K562 (cell line): Measurements from ENCODE around the gene ZNF474. TPM values are rescaled to one million over a fixed set of nuclear protein-coding genes. Genes with fewer than 3 reads are reported as not detected.
A peak's percentile ranks its signal among the peaks of the same experiment; 100 is the strongest.

Experiments
- ATAC-seq: fragments of 200-7000 bp; cut with Tn5 transposase; 3 replicates; pipeline ENCODE4 v1.9.1; 2020; ENCODE audit warnings: moderate library complexity
- BruUV-seq: library from RNA; stranded (reverse); fragments of 400-500 nt; replicated peaks from 2 replicates; lab custom pipeline; 2021; lab: Mats Ljungman, UMichigan
- CTCF ChIA-PET: fragments of 300-600 bp; formaldehyde crosslinking; extraction: SDS; loops from one replicate; lab custom pipeline; 2021; ENCODE audit warnings: low intra/inter-chr PET ratio; lab: Yijun Ruan, JAX
- POLR2A ChIA-PET: fragments of 300-600, 350-650 bp; sonication (Branson Sonifier 250); formaldehyde crosslinking; extraction: SDS; loops from one replicate; lab custom pipeline; 2021; ENCODE audit warnings: antibody characterized with exemption, inconsistent platforms; lab: Yijun Ruan, JAX
- DNase-seq, 4 experiments: peaks; one replicate each; pipeline versions ENCODE4 v3.0.0 to v3.0.0-alpha.2; 2011 to 2018; ENCODE audit warnings: low spot score in 3 of 4, mixed read lengths in 3 of 4; ENCODE audit errors: extremely low read depth in 1 of 4
- FAIRE-seq: peaks from 2 replicates; lab custom pipeline; 2011; peaks lifted over from hg19 to GRCh38; lab: Jason Lieb, UNC
- H2AFZ ChIP-seq: 2 replicates; pipeline ENCODE4 v1.6.0; 2011; ENCODE audit warnings: low read depth, low read length, control low read depth, inconsistent platforms
- H3K27ac ChIP-seq: fragments of 200-600 bp; 3 replicates; pipeline ENCODE4 v1.8.0; 2011; ENCODE audit warnings: low read depth, mild to moderate bottlenecking, control low read depth, inconsistent platforms, low read length, moderate library complexity, mixed read lengths; ENCODE audit errors: extremely low read depth
- H3K27me3 ChIP-seq, 2 experiments: fragments of 300-600 bp in 1 of 2; 2 replicates in 1 of 2; 3 replicates in 1 of 2; pipeline versions ENCODE4 v1.6.0 to v1.8.0; 2011; ENCODE audit warnings: inconsistent platforms in 2 of 2, low read length in 2 of 2, mild to moderate bottlenecking in 1 of 2, mixed read lengths in 1 of 2, moderate library complexity in 1 of 2; ENCODE audit not compliant: control insufficient read depth in 2 of 2, insufficient read depth in 2 of 2
- H3K36me3 ChIP-seq: fragments of 300-600 bp; 3 replicates; pipeline ENCODE4 v1.8.0; 2011; ENCODE audit warnings: mild to moderate bottlenecking, low read length, inconsistent platforms; ENCODE audit not compliant: control insufficient read depth, insufficient read depth
- H3K4me1 ChIP-seq, 2 experiments: fragments of 200-600 bp in 1 of 2; replicated peaks in 1 of 2; 2 replicates in 1 of 2; 3 replicates in 1 of 2; pipeline versions ENCODE4 v1.5.1 to v1.8.0; 2011; ENCODE audit warnings: inconsistent platforms in 2 of 2, low read length in 2 of 2, mild to moderate bottlenecking in 1 of 2, mixed read lengths in 1 of 2, moderate library complexity in 1 of 2; ENCODE audit not compliant: control insufficient read depth in 2 of 2, insufficient read depth in 2 of 2
- H3K4me2 ChIP-seq: 2 replicates; pipeline ENCODE4 v1.6.1; 2011; ENCODE audit warnings: low read length, control low read depth, inconsistent platforms, mixed read lengths; ENCODE audit not compliant: insufficient read depth
- H3K4me3 ChIP-seq: fragments of 200-600 bp; sonication (generic), shearing (Covaris generic); 2 replicates; pipeline ENCODE4 v1.5.1; 2016; ENCODE audit warnings: control low read depth, inconsistent platforms
- H3K79me2 ChIP-seq: fragments of 200-600 bp; 3 replicates; pipeline ENCODE4 v1.8.0; 2011; ENCODE audit warnings: low read length, inconsistent platforms; ENCODE audit not compliant: control insufficient read depth, insufficient read depth
- H3K9ac ChIP-seq, 2 experiments: 2 replicates each; pipeline versions ENCODE4 v1.6.0 to v1.6.1; 2011; ENCODE audit warnings: low read depth in 2 of 2, low read length in 2 of 2, control low read depth in 1 of 2, inconsistent platforms in 1 of 2, mild to moderate bottlenecking in 1 of 2, mixed read lengths in 1 of 2; ENCODE audit not compliant: insufficient read depth in 1 of 2
- H3K9me1 ChIP-seq: one replicate; pipeline ENCODE4 v1.6.0; 2011; ENCODE audit warnings: inconsistent platforms, mild to moderate bottlenecking, low read length, moderate library complexity; ENCODE audit not compliant: control insufficient read depth, insufficient read depth
- H3K9me3 ChIP-seq: replicated peaks from 2 replicates; pipeline ENCODE4 v1.5.1; 2011; ENCODE audit warnings: low read depth, low read length, inconsistent platforms; ENCODE audit not compliant: control insufficient read depth, insufficient read depth
- H4K20me1 ChIP-seq: replicated peaks from 2 replicates; pipeline ENCODE4 v1.6.1; 2011; ENCODE audit warnings: low read length, inconsistent platforms, mixed read lengths; ENCODE audit not compliant: control insufficient read depth, insufficient read depth
- CTBP1 ChIP-seq: fragments of 450-650 bp; IDR thresholded peaks from 2 replicates; pipeline ENCODE4 v1.6.1; 2016; ENCODE audit warnings: borderline replicate concordance
- DMBX1 ChIP-seq: fragments of 250-450 bp; sonication (Bioruptor Pico); IDR thresholded peaks from 2 replicates; pipeline ENCODE4 v1.8.0; 2022; ENCODE audit warnings: inconsistent platforms, mild to moderate bottlenecking, moderate library complexity, borderline replicate concordance
- MAFG ChIP-seq: fragments of 450-650 bp; conservative IDR thresholded peaks from 2 replicates; pipeline ENCODE4 v1.6.1; 2016; ENCODE audit warnings: missing genetic modification characterization, missing compliant biosample characterization
- NR2C1 ChIP-seq, 2 experiments: fragments of 450-650 bp; IDR thresholded peaks; 2 replicates each; pipeline ENCODE4 v1.6.1; 2017; ENCODE audit warnings: mild to moderate bottlenecking in 2 of 2, antibody characterized with exemption in 1 of 2, inconsistent platforms in 1 of 2, missing compliant biosample characterization in 1 of 2, missing genetic modification characterization in 1 of 2
- PHTF2 ChIP-seq: fragments of 250-450 bp; sonication (Bioruptor Pico); IDR thresholded peaks from 2 replicates; pipeline ENCODE4 v1.5.0; 2021; ENCODE audit warnings: mild to moderate bottlenecking
- REST ChIP-seq, 2 experiments: fragments of 450-650 bp; formaldehyde crosslinking in 1 of 2; IDR thresholded peaks; 2 replicates each; pipeline versions ENCODE4 v1.4.0 to v1.6.1; 2014 to 2020; ENCODE audit warnings: mild to moderate bottlenecking in 2 of 2, borderline replicate concordance in 1 of 2, low read depth in 1 of 2
- RUNX1 ChIP-seq: sonication (generic); IDR thresholded peaks from 2 replicates; pipeline ENCODE4 v1.6.1; 2016; ENCODE audit warnings: antibody characterized with exemption, low read depth
- SMAD4 ChIP-seq: fragments of 250-450 bp; sonication (Bioruptor Pico); conservative IDR thresholded peaks from 2 replicates; pipeline ENCODE4 v1.8.0; 2021; ENCODE audit warnings: inconsistent platforms, mild to moderate bottlenecking, moderate library complexity
- ZNF143 ChIP-seq: sonication (generic); formaldehyde crosslinking; IDR thresholded peaks from 2 replicates; pipeline ENCODE4 v1.9.0; 2022; ENCODE audit warnings: mild to moderate bottlenecking, missing genetic modification reagents
- ZNF592 ChIP-seq: fragments of 450-650 bp; IDR thresholded peaks from 2 replicates; pipeline ENCODE4 v1.6.1; 2017; ENCODE audit warnings: antibody characterized with exemption, mild to moderate bottlenecking
- WGBS: fragments of 100-300 bp; shearing (Covaris generic); methylation state at CpG from one replicate; pipeline ENCODE4 v1.1.6; 2016; ENCODE audit warnings: low coverage, mixed read lengths; ENCODE audit not compliant: insufficient coverage; ENCODE audit errors: missing lambda C conversion rate; 5-methylcytosine and 5-hydroxymethylcytosine counted together
- in situ Hi-C: fragments of 300-500 bp; cut with MboI; formaldehyde crosslinking; loops from 4 replicates; pipeline ENCODE4 v1.15.0; 2018; ENCODE audit warnings: inconsistent platforms, mixed read lengths
- intact Hi-C: fragments of 100-400 bp; cut with micrococcal nuclease; formaldehyde crosslinking; loops from 2 replicates; pipeline ENCODE4 v1.14.2; 2022
- polyA plus RNA-seq, 8 experiments: library from polyadenylated mRNA; depleted of rRNA in 4 of 8; stranded (reverse) in 5 of 8; unstranded in 3 of 8; fragments of >200 nt; fragmentation: Nextera tagmentation in 2 of 8; fragmentation: Illumina TruSeq in 1 of 8; extraction: Ambion mirVana in 2 of 8; extraction: Trizol in 1 of 8; gene quantifications; 2 replicates each; pipeline versions ENCODE4 v1.2.1 to v1.2.3, GENCODE V29; 2011 to 2014; ENCODE audit warnings: inconsistent platforms in 1 of 8, missing spikeins in 1 of 8
- total RNA-seq, 7 experiments: library from RNA; depleted of rRNA in 6 of 7; stranded (reverse); fragments of >200 nt in 6 of 7; fragmentation: Illumina TruSeq in 2 of 7; extraction: Trizol in 2 of 7; gene quantifications; 2 replicates each; pipeline versions ENCODE4 v1.2.1 to v1.2.3, GENCODE V29; 2011 to 2021; ENCODE audit warnings: low replicate concordance in 1 of 7

ZNF474 gene
- total and polyA plus RNA-seq, 9 of the 15 experiments (the other 6 are each of a cell fraction or from before 2014, with no cell fraction given), result 0.16 to 0.62 (median 0.39) TPM

GRCh38 chr5:122110987-122111386 is 18.4 kb upstream of the ZNF474 start:
- H3K9me1 ChIP-seq, result no peaks in the 10 kb centered on the region
- H3K4me2 ChIP-seq, result peak overlapping the region; percentile 5; the same call in 1 of the 2 replicates
- ATAC-seq (no peak), FAIRE-seq (peak; percentile 32), DNase-seq (no peak)
- no peaks in the 10 kb centered on the region for H3K9me3 ChIP-seq
- peaks cover 5 to 34% of the 10 kb centered on the region in 2 experiments; a peak in 4 of 5 replicates for H3K4me1 ChIP-seq
- WGBS, result 25% methylated on average over 3 of the region's 3 CpGs
- peak overlapping the region; percentile 98 for H3K27ac ChIP-seq
- no peaks in the 10 kb centered on the region for H4K20me1 ChIP-seq
- intact Hi-C loops, result no loop called here
- H3K9ac ChIP-seq, result peak overlapping the region in 1 of 2 experiments; percentile 16; a peak in 1 of 4 replicates
- ChIA-PET CTCF (no interaction called here), POLR2A (interaction anchor here (0.8 to 4.4 kb wide), 3 partner anchors 9 to 40 kb away, joined by 3 to 28 read pairs (median 17); no protein-coding TSS in a partner anchor)
- no peaks in the 10 kb centered on the region for H3K79me2 ChIP-seq
- H3K27me3 ChIP-seq, result no peaks in the 10 kb centered on the region
- peak overlapping the region; percentile 85 for H2AFZ ChIP-seq
- H3K4me3 ChIP-seq, result no peak overlapping the region
- no TSS peak for BruUV-seq
- in situ Hi-C loops, result no loop called here
- H3K36me3 ChIP-seq, result no peaks in the 10 kb centered on the region
- TF ChIP-seq PHTF2 (CRISPR knock-in tag) (no peak), ZNF592 (0 out of 2 replicates have a peak, but pooled peaks have one; percentile 23), ZNF143 (CRISPR knock-in tag) (no peak), SMAD4 (CRISPR knock-in tag) (peak; percentile 32; the same call in 1 of the 2 replicates), REST (IDR thresholded peaks at IDR 0.05; ENCODE audit: borderline replicate concordance) (peak; percentile 47), REST (CRISPR knock-in tag; IDR thresholded peaks at IDR 0.05; ENCODE audit: low read depth) (no peak), MAFG (tag) (no peak), CTBP1 (no peak), DMBX1 (CRISPR knock-in tag) (peak; percentile 72; the same call in 1 of the 2 replicates), RUNX1 (no peak), NR2C1 (IDR thresholded peaks at IDR 0.05) (no peak), NR2C1 (tag; IDR thresholded peaks at IDR 0.05) (0 out of 2 replicates have a peak, but pooled peaks have one; percentile 24)
